Measurements from ENCODE around the gene ZNF362.

- TF ChIP-seq RAD21 (IDR thresholded peaks at IDR 0.05; ENCODE audit: low read depth) = no peak
- no peak for TF ChIP-seq SRF (IDR thresholded peaks at IDR 0.05; ENCODE audit: low read depth)
- TF ChIP-seq ATF3 (IDR thresholded peaks at IDR 0.05) = no peak
- TF ChIP-seq SIN3A (IDR thresholded peaks at IDR 0.05; ENCODE audit: low read depth) = no peak; the same call in 1 of the 2 replicates
- TF ChIP-seq CTCF (IDR thresholded peaks at IDR 0.05 in 2 of 3, conservative IDR thresholded peaks at IDR 0.05 in 1 of 3; ENCODE audit: borderline replicate concordance in 1 of 3, insufficient read depth in 1 of 3, low read depth in 2 of 3, low read length in 2 of 3) = no peak
- TF ChIP-seq CBX3 (IDR thresholded peaks at IDR 0.05; ENCODE audit: low read depth) = no peak
- no peak for TF ChIP-seq EZH2 (IDR thresholded peaks at IDR 0.05)
- no peak for TF ChIP-seq CEBPB (IDR thresholded peaks at IDR 0.05; ENCODE audit: low read depth)
These were observed 91.9 kb downstream of the ZNF362 start for GRCh38 chr1:33348194-33348593.

Data from HCT116 (cell line).